ENCODE data around the gene ULBP2.
"Not testable (repeated sequence)": the region's sequence is repeated elsewhere in the genome, so short reads cannot be mapped to it uniquely, and the experiment has no call there.

Gene ULBP2

DNA sequence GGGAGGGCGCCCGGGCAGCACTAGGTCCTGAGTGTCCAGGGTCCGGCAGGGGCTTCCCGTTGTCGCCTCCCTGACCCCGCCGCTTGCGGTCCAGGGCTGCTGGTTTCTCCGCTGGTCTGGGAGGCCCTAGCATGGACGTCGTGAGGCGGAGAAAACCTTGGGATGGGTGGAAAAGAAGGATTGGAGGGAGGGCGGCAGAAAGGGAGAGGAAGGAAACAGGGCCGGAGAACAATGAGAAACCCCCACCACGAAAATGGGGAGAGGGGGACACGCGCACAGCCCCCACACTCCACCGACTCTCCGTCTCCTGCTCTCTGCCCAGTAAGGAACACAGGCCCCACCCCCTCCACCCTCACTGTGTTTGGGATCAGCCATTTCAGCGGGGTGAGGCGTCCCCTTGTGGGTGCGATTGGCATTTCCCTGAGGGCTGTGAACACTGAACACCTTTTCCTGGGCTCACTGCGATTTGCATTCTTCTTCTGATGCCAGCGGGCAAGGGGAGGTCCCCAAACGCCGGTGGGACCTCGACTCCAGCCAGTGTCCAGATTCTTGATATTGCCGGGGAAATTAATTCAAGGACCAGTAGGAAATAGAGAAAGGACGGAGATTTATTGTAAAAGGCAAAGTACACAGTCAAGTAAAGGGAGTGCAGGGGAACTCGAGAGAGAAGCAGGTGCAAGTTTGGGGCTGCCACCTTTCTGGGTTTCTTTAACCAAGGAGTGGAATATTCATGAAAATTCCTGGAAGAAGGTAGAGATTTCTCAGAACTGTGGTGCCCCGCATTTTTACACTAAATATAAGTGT, 15.6 kb upstream of the ULBP2 start:
- peak in 1 of 2 donors; percentile 43 for DNase-seq (ENCODE audit: low read depth in 2 of 2)

- not testable (repeated sequence) for DNase-seq (ENCODE audit: low read depth in 2 of 2)
These were observed 14.8 kb upstream of the ULBP2 start for GRCh38 chr6:149927025-149927424.

- DNase-seq (ENCODE audit: low read depth in 2 of 2), result no peak
These were observed 12.4 kb upstream of the ULBP2 start for GRCh38 chr6:149929422-149929821.

- DNase-seq (ENCODE audit: low read depth in 2 of 2), result no peak
These were observed 10.3 kb upstream of the ULBP2 start for GRCh38 chr6:149931501-149931900.

GRCh38 chr6:149933036-149933435, 8.8 kb upstream of the ULBP2 start:
- DNase-seq (ENCODE audit: low read depth in 2 of 2), result no peak

DNA sequence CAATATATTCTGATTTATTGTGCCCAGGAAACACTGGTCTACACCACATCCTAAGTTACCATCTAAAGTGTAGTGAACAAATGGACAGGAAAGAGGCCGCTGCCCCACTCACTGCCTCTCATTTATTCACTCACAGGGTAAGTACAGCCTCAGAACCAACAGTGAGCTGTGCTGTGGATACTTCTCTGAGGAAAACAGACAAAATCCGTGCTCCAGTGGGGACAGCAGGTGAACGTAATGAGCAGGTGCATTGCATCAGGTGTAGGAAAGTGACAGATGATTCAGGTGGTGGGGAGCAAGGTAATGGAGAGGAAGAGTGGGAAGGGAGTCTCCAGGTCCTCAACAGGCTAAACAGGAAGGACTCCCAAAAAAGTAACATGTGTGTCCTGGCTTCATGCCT, 8.4 kb upstream of the ULBP2 start:
- DNase-seq (ENCODE audit: low read depth in 2 of 2), result no peak

- DNase-seq (ENCODE audit: low read depth in 2 of 2), result peak; percentile 40 to 57
These were observed 7.3 kb upstream of the ULBP2 start for GRCh38 chr6:149934249-149935156.

- no peak for DNase-seq (ENCODE audit: low read depth in 2 of 2)
These were observed 6.6 kb upstream of the ULBP2 start for GRCh38 chr6:149935246-149935645.

DNA sequence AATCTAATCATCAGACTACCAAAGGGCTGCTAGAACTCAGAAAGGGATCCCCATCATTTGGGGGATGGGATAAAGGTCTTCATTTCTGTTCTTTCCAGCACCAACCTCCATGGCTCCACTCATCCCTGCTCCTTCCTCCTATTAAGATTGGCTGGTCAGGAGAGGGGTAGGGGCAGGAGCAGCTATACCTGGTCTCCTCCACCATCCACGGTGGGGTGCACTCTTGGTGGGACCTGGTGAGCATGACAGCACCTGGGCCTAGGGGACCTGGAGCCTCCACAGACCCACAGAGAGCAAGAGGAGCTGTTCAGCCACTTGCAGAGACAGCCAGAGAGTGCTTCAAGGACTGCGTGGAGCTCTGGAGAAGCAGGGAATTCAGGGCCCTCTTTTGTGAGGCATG, 6.1 kb upstream of the ULBP2 start:
- no peak for DNase-seq (ENCODE audit: low read depth in 2 of 2)

DNA sequence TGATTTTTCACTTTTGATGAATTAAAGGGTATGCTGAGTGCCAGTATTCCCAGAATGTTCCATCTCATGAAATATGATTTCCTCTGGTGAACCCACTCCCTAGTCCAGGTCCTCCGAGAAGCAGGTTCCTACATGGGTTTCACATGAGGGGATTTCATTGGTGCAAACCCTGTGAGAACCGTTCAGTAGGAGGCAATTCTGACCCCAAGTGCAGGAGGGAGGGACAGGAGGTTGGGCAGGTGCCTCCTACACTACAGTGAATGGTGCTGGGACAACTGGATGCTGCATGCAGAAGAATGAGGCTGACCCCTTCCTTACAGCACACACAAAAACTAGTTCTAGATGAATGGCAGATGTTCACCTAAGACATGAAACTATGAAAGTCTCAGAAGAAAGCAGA, 5.1 kb upstream of the ULBP2 start:
- DNase-seq (ENCODE audit: low read depth in 2 of 2), result no peak

DNA sequence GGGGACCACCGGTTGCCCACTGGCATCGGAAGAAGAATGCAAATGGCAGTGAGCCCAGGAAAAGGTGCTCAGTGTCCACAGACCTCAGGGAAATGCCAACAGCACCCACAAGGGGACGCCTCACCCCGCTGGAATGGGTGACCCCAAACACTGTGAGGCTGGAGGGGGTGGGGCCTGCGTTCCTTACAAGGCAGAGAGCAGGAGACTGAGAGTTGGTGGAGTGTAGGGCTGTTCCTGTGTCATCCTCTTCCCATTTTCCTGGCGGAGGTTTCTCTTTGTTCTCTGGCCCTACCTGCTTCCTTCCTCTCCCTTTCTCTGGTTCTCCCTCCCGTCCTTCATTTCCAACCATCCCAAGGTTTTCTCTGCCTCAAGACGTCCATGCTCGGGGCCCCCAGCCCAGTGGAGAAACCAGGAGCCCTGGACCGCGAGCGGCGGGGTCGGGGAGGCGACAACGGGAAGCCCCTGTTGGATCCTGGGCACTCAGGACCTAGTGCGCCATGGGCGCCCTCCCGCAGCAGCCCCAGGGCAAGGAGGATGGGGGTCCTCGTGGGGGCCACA, 3.7 kb upstream of the ULBP2 start:
- DNase-seq (ENCODE audit: low read depth in 2 of 2), result not testable (repeated sequence)

DNA sequence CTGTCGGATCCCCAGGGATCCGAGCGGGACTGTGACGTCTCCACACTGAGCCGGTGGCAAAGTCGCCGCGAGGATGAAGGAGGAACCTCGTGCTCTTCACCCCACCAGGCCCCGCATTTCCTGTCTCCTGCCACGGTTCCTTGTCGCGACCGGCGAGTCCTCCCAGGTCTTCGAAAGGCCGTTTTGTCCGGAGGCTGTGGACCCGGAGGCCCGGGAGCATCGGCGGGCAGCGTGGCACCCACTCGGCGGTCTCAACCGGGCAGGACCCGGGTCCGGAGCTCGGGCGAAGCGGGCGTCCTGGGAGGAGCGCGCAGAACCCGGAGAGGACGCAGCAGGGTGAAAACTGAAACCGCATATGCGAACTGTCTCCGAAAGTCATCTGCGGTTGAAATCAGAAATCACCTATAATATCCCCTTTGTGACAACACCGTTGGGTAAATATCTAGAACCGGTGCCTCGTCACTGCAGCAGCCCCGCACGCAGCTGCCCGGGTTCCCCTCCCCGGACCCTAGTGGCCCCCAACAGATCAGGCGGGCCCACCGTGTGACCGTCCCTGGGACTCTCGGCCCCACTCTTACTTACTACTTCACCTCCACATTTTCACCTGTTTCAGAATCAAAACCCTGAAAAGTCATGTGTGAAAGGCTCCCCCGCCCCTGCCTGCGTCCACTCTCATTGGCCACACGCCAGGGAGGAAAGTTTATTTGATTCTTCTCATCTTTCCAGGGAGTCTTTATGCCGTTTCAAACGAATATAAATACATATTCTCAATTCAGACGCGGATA, 3.1 kb upstream of the ULBP2 start:
- DNase-seq (ENCODE audit: low read depth in 2 of 2), result no peak

DNA sequence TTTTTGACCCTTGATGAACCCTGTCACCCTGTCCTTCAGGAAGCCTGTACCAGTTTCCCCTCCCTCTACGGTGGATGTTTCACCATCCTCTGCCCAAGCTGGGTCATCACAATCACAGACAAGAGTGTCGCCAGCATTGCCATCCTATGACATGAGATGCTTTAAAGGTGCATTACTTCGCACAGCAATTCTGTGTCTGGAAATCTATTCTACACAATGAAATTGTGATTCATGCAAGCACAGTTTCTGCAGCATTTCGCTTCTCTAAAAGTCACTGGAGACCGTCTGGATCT, 2.5 kb upstream of the ULBP2 start:
- no peak for DNase-seq (ENCODE audit: low read depth in 2 of 2)

- DNase-seq (ENCODE audit: low read depth in 2 of 2), result no peak
These were observed 1.7 kb upstream of the ULBP2 start for GRCh38 chr6:149939909-149940671.

GRCh38 chr6:149940672-149940982, 1.2 kb upstream of the ULBP2 start:
- DNase-seq (ENCODE audit: low read depth in 2 of 2), result no peak

GRCh38 chr6:149942461-149942829, 631 bp downstream of the ULBP2 start:
- no peak for DNase-seq (ENCODE audit: low read depth in 2 of 2)

DNA sequence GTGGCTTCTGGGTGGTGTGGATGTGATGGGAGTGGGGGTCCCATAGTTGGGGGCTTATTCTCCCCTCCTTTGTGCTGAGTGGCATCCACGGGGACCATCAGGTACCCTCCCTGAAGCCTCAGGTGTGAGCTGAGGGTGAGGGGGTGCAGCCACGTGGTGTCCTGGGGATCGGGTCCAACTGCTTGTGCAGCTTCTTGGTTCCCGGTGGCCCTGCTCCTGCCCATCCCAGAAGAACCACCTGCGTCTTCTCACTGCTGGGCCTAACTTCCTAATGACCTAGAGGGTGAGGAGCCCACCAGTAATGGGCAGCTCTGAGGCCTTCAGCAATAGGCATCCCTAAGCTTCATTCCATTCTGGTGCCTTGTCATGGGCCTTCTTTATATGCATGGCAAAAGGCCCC, 1.5 kb downstream of the ULBP2 start:
- DNase-seq (ENCODE audit: low read depth in 2 of 2), result not testable (repeated sequence)

GRCh38 chr6:149945276-149945675, 3.5 kb downstream of the ULBP2 start:
- DNase-seq (ENCODE audit: low read depth in 2 of 2), result not testable (repeated sequence)

GRCh38 chr6:149946631-149947030, 4.8 kb downstream of the ULBP2 start:
- not testable (repeated sequence) for DNase-seq (ENCODE audit: low read depth in 2 of 2)

DNA sequence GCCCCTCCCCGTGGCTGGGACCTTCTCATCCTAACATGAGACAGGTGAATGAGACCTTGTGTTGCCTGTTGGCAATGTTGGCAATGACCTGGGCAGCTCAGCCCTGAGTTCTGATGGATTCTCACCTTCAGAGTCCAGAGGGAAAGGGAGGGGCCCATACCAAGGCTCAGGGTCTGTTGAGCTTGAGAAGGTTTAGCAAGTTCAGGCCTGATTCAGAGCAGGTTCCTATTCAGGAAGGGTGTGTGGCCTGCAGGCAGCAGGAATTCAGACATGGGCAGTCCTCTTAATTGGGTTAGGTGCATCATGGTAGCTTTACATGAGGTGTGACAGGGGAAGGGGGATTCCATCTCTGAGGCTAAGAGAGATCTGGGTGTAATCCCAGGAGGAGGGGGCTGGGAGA, 5.7 kb downstream of the ULBP2 start:
- not testable (repeated sequence) for DNase-seq (ENCODE audit: low read depth in 2 of 2)

DNA sequence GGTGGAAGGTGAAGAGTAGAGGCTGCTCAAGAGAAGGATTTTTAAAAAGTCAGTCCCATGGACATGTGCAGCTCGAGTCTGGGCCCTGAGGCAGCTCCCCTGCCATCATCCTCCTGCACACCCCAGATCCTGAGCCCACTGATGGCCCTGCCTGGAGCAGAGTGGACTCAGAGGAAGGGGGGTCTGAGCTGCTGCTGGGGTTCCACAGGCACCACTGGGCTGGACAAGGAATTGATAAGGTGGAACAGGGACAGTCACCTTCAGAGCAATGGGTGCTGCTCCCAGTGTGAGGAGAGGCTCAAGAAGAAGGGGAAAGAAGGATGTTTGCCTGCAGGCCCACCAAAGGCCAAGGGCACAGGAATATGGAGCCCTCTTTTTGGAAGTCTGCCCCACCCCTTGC, 6.2 kb downstream of the ULBP2 start:
- no peak for DNase-seq (ENCODE audit: low read depth in 2 of 2)

Data from stimulated activated CD8-positive, alpha-beta memory T cell treated with anti-CD3 and anti-CD28 coated beads, Interleukin-7, amount 100 ng/mL, for 1 hour (primary cell).